ENCODE measurements around the gene NAV1.
"Not testable (repeated sequence)": the region's sequence is repeated elsewhere in the genome, so short reads cannot be mapped to it uniquely, and the experiment has no call there.

Gene NAV1, protein sequence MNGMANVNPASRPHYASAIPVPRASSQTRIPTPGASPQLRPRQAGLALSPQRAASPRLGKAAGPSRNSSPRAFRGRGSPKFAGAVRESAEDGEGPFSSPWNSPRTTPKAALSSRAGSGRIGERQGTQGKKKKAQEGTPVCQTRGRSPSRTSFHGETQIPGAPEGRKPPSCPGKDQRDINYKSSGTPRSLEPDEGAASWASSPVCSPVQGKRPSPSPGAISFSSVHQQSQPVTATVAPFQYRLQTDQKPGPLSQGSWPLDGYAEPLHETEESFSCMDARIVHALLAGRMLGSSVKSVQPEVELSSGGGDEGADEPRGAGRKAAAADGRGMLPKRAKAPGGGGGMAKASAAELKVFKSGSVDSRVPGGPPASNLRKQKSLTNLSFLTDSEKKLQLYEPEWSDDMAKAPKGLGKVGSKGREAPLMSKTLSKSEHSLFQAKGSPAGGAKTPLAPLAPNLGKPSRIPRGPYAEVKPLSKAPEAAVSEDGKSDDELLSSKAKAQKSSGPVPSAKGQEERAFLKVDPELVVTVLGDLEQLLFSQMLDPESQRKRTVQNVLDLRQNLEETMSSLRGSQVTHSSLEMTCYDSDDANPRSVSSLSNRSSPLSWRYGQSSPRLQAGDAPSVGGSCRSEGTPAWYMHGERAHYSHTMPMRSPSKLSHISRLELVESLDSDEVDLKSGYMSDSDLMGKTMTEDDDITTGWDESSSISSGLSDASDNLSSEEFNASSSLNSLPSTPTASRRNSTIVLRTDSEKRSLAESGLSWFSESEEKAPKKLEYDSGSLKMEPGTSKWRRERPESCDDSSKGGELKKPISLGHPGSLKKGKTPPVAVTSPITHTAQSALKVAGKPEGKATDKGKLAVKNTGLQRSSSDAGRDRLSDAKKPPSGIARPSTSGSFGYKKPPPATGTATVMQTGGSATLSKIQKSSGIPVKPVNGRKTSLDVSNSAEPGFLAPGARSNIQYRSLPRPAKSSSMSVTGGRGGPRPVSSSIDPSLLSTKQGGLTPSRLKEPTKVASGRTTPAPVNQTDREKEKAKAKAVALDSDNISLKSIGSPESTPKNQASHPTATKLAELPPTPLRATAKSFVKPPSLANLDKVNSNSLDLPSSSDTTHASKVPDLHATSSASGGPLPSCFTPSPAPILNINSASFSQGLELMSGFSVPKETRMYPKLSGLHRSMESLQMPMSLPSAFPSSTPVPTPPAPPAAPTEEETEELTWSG (N-terminal part only)

DNA sequence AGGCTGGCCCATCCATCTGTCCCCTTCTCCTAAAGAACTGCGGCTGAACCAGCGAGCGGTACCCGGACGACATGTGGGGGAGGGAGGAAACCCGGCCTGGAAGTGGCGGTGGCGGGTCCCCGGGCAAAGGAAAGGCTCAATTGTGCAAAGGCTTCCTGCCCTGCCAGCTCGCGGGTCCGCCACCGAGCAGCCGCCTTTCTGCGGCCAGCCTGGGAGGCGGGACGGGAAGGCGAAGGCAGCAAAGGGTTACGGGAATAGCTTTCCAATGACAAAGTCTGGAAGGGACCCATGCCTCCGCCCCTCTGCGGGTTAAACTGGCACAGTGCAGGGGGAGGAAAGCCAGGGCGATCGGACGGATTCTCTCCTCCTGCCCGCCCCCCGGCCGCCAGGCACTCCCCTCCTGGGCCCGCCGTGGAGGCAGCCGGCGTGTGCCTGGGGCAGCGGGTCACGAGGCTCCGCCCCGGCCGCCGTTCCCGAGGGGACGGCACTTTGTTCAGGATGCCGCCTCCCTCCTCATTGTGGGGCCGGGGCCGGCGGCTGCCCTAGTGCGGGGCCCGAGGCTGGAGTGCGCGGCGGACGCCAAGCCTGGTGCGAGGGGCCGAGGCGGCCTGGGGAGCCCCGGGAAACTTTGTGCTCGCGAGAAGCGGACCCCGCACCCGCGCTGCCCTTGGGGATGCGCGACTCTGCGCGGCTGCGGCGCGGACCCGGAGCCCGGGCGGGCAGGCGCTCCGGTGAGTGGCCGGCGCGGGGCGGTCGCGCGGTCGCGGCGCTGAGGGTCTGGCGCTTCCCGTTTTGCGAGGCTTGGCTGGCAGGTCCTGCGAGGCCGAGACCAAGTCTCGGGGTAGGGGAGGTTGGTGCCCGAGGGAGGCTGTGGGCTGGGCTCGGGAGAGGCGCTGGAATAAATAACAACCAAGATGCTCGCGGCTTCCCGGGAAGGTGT is at the start of gene NAV1:
Gene NAV1 (plus strand): TSS at position 516 of the 940 bp plus-strand sequence. CDS start 83,758 bp downstream, outside the sequence.
- no peak for DNase-seq (ENCODE audit: low read depth in 2 of 3, low spot score in 2 of 3)

DNA sequence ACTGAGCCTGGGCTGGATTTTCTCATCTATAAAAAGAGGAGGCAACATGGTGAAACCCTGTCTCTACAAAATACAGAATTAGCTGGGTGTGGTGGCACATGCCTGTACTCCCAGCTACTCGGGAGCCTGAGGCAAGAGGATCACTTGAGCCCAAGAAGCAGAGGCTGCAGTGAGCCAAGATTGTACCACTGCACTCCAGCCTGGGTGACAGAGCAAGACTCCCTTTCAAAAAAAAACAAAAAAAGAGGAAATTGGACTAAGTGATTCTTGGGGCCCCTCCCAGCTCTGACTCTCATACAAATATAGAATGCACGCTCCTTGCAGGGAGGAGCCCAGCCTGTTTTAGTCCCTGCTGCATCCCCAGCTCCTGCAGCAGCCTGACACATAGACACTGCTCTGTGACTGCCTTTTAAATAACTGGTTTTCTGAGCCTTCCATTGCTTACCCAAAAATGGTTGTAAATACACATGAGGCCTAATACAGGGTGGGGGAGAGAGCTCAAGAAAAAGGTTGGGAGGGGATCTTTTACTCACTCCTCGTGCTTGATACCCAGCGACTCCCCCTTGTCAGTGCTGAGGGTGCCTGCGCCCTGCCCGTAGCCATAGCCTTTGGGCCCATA is 49.2 kb upstream of the NAV1 start:
- no peak for DNase-seq (ENCODE audit: low read depth in 2 of 3, low spot score in 2 of 3)

DNA sequence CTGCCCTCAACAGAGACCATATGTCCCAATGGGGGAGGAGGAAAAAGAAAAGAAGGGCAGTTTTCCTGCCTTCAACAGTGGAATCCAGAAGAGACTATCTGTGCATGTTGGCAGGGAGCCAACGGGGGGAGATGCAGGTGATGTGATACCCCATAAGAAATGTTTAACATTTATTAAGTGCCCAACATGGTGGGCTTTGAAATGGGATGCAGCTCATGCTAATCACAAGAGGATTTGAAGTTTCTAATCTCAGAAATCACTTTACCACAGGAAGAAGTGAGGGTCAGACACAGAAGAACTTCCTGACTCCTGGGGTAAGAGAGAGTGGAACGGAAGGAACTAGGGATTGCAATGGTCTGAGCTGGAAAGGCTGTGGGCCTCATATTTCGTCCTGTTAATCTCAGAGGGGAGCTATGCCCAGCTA is 48.2 kb upstream of the NAV1 start:
- DNase-seq (ENCODE audit: low read depth in 2 of 3, low spot score in 2 of 3), result no peak

DNA sequence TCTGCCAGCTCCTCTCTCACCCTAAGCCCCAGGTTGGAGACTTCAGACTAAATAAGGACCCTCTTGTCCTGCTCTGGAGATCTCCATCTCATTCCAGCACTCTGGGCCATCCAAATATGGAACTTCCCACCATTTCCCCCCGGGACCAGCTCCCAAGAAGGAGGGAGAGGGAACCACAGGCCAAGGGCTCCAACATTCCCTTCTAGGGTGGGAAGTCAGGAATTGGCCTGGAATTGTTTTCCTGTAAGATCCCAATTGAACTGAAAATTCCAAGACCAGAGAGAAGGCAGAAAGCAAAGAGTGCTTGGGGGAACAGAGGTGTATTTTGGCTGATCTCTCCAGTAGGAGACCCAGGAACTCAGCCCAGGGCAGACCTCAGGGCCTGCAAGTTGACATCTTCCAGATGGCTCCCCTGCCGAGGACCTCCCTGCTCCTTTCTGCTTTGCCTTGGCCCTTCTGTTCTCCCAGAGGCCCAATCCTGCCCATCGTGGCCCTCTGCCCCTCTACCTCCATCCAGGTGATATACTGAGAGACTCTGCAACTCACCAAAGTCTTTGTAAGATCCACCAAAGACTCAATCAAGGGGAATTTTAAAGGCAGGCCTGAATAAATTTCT is 46.9 kb upstream of the NAV1 start:
- DNase-seq (ENCODE audit: low read depth in 2 of 3, low spot score in 2 of 3), result no peak

DNA sequence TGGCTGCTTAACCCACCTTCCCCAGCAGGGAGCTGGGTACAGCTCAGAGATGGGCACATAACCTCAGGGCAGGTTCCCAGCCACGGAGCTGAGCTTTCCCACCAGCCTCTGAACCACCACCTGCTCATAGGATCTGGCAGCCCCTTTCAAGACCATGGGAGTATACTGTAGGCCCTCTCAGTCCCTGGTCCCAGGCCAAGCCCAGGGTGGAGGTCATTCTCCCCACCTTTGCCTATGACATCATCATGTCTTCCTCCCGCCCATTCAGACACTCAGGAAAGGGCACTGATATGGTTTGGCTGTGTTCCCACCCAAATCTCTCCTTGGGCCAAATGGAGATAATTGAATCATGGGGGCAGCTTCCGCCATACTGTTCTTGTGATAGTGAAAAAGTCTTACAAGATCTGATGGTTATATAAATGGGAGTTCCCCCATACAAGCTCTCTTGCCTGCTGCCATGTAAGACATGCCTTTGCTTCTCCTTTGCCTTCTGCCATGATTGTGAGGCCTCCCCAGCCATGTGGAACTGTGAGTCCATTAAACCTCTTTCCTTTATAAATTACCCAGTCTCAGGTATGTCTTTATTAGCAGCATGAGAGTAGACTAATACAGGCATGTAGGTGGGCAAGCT is 45.8 kb upstream of the NAV1 start:
- DNase-seq (ENCODE audit: low read depth in 2 of 3, low spot score in 2 of 3), result not testable (repeated sequence)

DNA sequence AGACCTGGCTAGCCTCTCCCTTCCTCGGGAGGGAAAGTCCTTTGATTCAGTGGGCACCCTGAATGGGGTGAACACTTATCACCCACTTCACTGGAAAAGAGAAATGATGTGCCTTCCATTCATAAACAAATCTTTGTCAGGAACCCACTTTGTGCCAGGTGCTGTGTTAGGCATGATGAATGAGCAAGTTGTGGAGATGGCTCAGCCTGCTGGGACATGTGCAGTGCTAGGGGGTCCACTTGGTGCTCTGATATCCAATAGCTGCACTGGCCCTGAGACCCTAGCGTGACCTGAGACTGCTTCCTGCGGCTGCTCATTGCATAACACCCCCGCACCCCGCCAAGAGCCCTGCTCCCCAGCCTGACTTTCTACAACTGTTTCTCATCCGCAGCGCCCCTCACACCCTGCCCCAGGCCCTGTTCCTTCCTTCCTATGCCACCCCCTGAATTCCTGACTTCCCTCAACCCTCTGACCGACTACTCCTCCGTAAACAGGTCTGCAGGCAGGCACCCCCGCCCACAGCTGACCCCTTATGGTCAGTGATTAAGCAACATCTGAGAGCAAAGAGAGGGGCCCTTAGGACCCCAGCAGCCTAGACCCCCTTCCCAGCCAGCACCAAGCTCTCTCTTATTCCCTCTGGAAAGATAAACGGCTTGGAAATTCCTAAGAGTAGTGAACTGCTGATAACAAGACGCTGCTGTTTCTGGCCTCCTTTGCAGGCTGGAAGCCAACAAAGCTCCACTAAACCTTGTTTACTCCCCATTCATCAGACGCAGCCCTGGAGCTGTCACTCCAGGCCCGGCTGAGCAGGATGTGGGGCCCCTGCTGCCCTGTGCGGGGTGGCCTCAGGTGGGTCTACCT is 44.9 kb upstream of the NAV1 start:
- no peak for DNase-seq (ENCODE audit: low read depth in 2 of 3, low spot score in 2 of 3)

DNA sequence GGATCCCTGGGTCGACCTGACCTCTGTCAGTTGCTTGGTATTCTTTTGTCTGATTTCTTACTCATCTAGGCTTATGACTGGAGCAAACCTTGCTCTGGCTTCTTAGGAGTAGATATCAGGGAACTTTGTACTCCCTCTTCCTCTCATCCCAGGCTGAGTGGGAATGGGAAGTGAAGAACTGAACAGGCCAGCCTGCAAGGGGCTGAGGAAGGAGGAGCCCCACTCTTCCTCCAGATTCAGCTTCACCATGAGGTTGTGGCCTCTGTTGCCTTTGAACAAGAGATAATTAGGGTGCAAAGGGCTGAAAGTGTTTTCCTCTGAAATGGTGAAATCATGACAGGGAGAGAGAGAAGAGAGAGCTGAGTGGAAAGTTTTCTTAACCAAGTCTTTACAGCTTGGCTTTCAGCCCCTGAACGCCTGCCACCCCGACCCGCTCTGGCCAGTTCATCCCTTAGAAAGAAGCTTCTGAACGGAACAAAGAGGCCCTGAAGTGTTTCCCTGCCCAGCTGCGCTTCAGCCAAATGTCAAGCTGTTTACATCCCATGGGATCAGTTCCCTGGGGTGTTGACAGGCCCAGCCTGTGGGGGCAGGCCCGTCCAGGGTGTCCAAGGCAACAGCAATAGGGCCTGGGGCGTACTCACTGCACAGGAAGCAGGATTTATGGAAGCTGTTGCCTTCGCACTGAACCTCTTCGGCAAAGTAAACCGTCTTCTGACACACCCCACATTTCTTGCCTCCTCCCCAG is 43.2 kb upstream of the NAV1 start:
- DNase-seq (ENCODE audit: low read depth in 2 of 3, low spot score in 2 of 3), result no peak

DNA sequence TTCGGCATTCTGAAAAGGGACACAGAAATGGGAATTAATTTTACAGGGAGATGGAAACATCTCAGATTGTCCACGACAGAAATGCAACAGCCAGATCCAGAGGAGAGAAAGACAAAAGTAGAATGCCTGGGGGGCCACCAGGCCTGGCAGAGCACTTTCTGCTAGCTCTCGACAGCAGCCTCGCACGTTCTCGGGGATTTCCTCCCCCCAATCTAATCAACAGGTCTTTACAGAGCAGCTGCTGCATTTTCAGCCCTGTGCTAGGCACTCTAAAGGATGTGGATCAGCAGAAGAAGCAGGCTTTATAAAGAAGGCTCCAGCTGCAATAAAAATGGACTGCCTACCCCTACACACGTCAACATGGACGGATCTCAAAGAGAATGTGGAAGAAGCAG is 42.6 kb upstream of the NAV1 start:
- DNase-seq (ENCODE audit: low read depth in 2 of 3, low spot score in 2 of 3), result no peak

DNA sequence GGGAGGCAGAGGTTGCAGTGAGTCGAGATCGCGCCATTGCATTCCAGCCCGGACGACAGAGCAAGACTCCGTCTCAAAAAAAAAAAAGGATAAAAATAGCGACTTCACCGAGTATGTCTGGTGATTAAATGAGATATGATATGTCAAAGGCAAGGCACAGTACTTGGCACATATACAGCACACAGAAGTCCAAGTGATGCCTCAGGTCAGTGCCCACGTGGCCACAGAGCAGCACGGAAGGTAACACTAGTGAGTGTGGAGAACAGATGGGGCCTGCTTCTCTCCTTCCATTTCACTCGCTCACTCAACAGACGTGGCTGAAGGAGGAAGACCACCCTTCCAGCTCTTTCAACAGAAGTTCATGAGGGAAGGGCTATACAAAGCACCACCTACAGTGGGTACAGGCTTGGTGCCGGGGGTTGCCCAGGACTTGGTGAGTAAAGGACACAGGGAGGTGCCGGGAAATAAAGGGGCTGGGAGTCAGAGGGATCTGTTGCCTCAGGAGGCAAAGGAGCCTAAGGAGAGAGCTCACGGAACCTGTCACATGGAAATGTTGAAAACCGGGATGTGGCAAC is 40.9 kb upstream of the NAV1 start:
- no peak for DNase-seq (ENCODE audit: low read depth in 2 of 3, low spot score in 2 of 3)

DNA sequence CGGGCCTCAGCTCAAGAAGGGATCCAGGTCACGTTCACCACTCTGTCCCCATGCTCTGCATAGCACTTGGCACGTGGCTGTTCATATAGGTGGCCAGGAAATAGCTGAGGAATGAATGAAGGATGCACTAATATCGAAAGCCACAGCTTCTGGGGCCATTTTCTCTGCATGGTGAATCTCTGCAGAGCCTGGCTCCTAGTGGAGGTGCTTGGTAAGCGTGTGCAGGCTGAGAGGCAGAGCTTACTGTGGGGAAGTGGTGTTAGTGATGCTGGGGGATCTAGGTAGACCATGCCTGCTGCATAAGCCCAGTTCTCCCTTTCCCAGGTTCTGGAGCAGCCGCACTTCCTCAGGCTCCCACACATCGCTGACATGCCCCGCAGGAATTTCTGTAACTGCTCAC is 40.3 kb upstream of the NAV1 start:
- no peak for DNase-seq (ENCODE audit: low read depth in 2 of 3, low spot score in 2 of 3)

DNA sequence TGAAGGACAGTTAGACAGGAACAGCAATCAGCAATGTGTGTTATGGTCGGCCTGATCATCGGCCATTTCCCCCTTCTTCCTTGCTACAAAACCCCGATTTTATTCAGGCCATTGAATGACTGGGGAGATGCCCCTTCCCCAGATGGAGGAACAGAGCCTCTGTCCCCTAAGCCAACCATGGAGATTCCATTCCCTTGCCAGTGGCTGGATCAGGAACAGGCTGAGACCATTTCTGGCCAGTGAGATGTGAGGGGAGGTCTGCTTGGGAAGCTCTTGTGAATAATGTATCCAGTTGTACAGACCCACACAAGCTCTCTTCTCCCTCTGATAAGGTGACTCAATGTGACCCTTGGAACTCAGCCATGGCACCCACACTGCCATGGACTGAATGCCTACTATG is 39.7 kb upstream of the NAV1 start:
- no peak for DNase-seq (ENCODE audit: low read depth in 2 of 3, low spot score in 2 of 3)

DNA sequence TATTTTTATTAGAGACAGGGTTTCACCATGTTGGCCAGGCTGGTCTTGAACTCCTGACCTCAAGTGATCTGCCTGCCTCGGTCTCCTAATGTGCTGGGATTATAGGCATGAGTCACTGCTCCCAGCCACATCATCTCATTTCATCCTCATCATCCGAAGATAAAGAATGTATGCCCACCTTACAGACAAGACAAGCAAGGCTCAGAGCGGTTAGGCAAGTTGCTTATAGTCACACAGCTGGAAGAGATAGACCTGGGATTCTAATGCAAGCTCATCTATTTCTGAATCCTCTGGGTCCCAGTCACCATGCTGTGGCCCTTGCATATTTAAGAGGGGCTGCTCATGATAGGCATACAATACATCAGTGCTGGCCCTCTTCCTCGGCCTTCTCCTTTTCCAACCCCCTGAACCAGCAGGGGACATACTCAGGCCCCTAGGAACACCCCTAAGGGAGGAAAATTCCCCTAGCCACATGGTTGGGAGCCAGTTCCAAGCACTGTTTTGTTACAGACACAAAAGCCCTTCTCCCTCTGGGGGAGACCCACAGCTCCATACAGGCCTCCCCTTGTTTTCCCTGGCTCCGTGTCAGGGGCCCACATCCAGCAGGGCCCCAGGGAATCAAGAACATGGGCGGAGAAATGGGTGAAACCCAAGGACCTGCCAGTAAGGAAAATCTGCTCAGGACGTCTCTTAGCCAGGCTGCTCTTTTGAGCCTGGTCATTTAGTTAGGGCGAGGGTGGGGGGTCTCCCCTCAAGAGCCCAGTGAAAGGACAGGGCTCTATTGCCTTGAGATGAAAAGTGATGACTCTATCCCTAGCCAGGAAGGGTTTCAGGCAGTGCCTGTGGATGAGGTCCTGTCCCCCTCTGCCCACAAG is 38.9 kb upstream of the NAV1 start:
- no peak for DNase-seq (ENCODE audit: low read depth in 2 of 3, low spot score in 2 of 3)

DNA sequence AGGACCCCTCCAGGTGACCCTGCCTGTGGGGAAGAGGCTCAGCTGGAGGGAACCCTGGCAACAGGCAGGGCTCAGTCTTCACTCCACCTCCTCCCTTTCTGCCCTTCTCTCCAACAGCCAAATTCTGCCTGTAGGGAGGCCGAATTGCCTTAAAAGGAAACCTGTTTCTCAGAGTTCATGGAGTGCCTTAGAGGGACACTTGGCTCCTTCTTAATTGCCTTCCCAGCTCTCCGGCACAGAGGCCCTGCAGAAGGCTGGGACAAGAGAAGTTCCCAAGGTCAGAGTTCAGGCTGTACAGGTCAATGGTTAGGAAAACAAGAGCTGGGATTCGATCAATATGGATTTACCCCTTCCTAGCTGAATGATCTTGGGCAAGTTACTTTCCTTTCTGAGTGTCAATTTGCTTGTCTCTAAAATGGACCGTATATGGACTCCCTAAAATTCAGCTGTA is 38.2 kb upstream of the NAV1 start:
- DNase-seq (ENCODE audit: low read depth in 2 of 3, low spot score in 2 of 3), result no peak

DNA sequence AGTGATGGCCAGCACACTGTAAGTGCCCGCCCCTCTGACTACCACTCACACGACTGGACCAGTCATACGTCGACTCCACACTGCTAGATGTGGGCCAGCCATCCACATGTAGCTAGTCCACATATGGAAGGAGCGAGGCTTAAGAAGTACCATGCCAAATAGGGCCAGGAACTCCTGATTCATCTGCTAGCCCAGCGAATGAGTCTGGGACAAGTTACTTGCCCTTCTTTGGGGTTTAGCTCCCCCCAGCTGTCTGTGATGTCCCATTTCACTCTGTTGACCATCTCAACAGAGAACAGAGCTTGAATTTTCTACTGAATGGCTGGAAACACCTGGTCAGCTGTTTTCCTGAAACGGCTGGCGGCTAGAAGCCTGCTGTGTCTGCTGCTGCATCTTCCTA is 37.8 kb upstream of the NAV1 start:
- DNase-seq (ENCODE audit: low read depth in 2 of 3, low spot score in 2 of 3), result no peak

DNA sequence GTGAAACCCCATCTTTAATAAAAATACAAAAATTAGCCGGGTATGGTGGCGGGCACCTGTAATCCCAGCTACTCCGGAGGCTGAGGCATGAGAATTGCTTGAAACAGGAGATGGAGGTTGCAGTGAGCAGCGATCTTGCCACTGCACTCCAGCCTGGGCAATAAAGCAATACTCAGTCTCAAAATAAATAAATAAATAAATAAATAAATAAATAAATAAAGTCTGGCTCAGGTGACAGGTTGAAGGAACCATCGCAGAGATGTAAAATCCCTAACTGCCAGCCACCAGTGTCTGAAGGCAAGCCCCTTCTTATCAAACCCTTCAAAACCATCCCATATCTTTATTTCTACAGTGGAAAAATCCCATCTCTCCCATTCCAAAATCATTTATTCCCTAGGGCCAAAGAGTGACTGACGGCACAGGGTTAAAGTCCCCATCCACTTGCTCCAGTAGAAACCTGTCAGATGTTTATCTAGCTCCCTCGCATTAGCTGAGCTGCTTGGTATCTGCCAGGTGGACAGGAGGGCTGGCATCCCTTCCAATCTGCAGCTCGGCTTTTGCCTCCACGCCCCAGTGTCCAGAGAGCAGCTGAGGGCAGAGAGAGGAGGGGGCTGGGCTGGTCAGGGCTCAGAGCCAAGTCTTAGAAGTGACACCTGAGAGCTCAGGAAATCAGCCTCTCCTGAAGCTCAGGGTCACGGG is 37.0 kb upstream of the NAV1 start:
- DNase-seq (ENCODE audit: low read depth in 2 of 3, low spot score in 2 of 3), result no peak

DNA sequence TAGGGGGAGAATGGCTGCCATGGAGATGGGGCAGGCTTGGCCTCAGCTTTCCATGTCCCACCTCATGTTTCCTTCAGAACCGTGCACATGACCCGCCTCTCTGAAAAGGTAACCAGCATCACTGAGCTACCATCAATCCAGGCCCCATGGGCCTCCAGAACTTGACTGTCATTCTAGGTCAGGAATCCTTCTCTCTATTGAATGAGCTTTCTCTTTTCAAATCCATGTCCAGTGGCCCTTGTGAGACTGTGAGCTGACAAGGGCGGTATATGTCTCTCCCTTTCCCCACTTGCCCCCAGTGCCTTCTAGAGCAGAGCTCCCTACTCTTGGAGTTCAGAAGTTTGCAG is 36.4 kb upstream of the NAV1 start:
- DNase-seq (ENCODE audit: low read depth in 2 of 3, low spot score in 2 of 3), result no peak
